HCT116 (cell line): ENCODE measurements around the gene SSTR5. TPM values are rescaled to one million over a fixed set of nuclear protein-coding genes. Genes with fewer than 3 reads are reported as not detected.

Source experiments
- ATAC-seq: fragments of 200-7000 bp; cut with Tn5 transposase; 2 replicates; pipeline ENCODE4 v1.9.1; 2020; ENCODE audit warnings: mild to moderate bottlenecking, moderate library complexity
- BruUV-seq: library from RNA; stranded (reverse); fragments of 400-500 nt; replicated peaks from 2 replicates; lab custom pipeline; 2021; lab: Mats Ljungman, UMichigan
- CTCF ChIA-PET: fragments of 300-600 bp; sonication (Branson Sonifier 250); formaldehyde crosslinking; loops from one replicate; lab custom pipeline; 2021; ENCODE audit warnings: antibody characterized with exemption; lab: Charles Lee
- POLR2A ChIA-PET: fragments of 300-600, 350-600 bp; sonication (Branson Sonifier 250); formaldehyde crosslinking; loops from one replicate; lab custom pipeline; 2021; ENCODE audit warnings: antibody characterized with exemption; lab: Charles Lee
- RAD21 ChIA-PET, 2 experiments: fragments of 300-600 bp; sonication (Branson Sonifier 250); formaldehyde crosslinking; loops; one replicate each; lab custom pipeline; 2023; ENCODE audit warnings: low total read pairs in 2 of 2; ENCODE audit not compliant: uncharacterized antibody in 2 of 2, unreplicated experiment in 2 of 2, low non-redundant PET in 1 of 2; lab: Charles Lee
- DNase-seq: peaks from one replicate; pipeline ENCODE4 v3.0.0-alpha.2; 2010; ENCODE audit warnings: low read depth, low spot score
- H2AFZ ChIP-seq: fragments of 200-600 bp; shearing (Covaris generic), sonication (generic); 2 replicates; pipeline ENCODE4 v1.6.1; 2017; ENCODE audit warnings: low read depth, mixed run types, mixed read lengths, antibody characterized with exemption, low read length; ENCODE audit not compliant: poor library complexity, severe bottlenecking
- H3K27ac ChIP-seq: 2 replicates; pipeline ENCODE4 v1.5.1; 2012; ENCODE audit warnings: low read depth, low read length
- H3K27me3 ChIP-seq: fragments of 200-600 bp; sonication (generic); 2 replicates; pipeline ENCODE4 v1.6.1; 2016; ENCODE audit warnings: mixed run types, low read length, mixed read lengths; ENCODE audit not compliant: insufficient read depth
- H3K36me3 ChIP-seq, 2 experiments: fragments of 200-500 bp in 1 of 2; fragments of 200-600 bp in 1 of 2; sonication (Bioruptor generic) in 1 of 2; sonication (generic) in 1 of 2; 2 replicates each; pipeline versions ENCODE4 v1.5.1 to v1.6.1; 2014 to 2016; ENCODE audit warnings: low read length in 2 of 2, inconsistent platforms in 1 of 2, mixed read lengths in 1 of 2, mixed run types in 1 of 2; ENCODE audit not compliant: insufficient read depth in 2 of 2, control insufficient read depth in 1 of 2
- H3K4me1 ChIP-seq, 2 experiments: fragments of 200-600 bp in 1 of 2; sonication (generic) in 1 of 2; 2 replicates each; pipeline versions ENCODE4 v1.5.1 to v1.6.1; 2012 to 2017; ENCODE audit warnings: low read length in 2 of 2, inconsistent platforms in 1 of 2, mild to moderate bottlenecking in 1 of 2, mixed read lengths in 1 of 2, mixed run types in 1 of 2, moderate library complexity in 1 of 2; ENCODE audit not compliant: insufficient read depth in 2 of 2, control insufficient read depth in 1 of 2
- H3K4me2 ChIP-seq: fragments of 200-600 bp; sonication (generic); 2 replicates; pipeline ENCODE4 v1.6.1; 2017; ENCODE audit warnings: mixed run types, low read length, mixed read lengths
- H3K4me3 ChIP-seq, 2 experiments: fragments of 200-600 bp in 1 of 2; sonication (generic) in 1 of 2; replicated peaks in 1 of 2; 2 replicates each; pipeline ENCODE4 v1.5.1; 2011 to 2016; ENCODE audit warnings: low read length in 2 of 2, control low read depth in 1 of 2, low read depth in 1 of 2, mild to moderate bottlenecking in 1 of 2, mixed read lengths in 1 of 2, mixed run types in 1 of 2
- H3K79me2 ChIP-seq: fragments of 200-600 bp; sonication (generic); 2 replicates; pipeline ENCODE4 v1.6.1; 2017; ENCODE audit warnings: mild to moderate bottlenecking, mixed run types, low read length, moderate library complexity, mixed read lengths; ENCODE audit not compliant: insufficient read depth
- H3K9ac ChIP-seq: fragments of 200-600 bp; sonication (generic); 2 replicates; pipeline ENCODE4 v1.6.1; 2016; ENCODE audit warnings: low read length, mixed read lengths
- H3K9me2 ChIP-seq: fragments of 200-600 bp; sonication (generic), shearing (Covaris generic); 2 replicates; pipeline ENCODE4 v1.6.1; 2017; ENCODE audit warnings: mixed run types, mild to moderate bottlenecking, moderate library complexity; ENCODE audit not compliant: insufficient read depth
- H3K9me3 ChIP-seq, 2 experiments: fragments of 200-500 bp in 1 of 2; fragments of 200-600 bp in 1 of 2; sonication (Bioruptor generic) in 1 of 2; sonication (generic) in 1 of 2; 2 replicates each; pipeline ENCODE4 v1.6.1; 2014 to 2017; ENCODE audit warnings: low read length in 2 of 2, mixed read lengths in 2 of 2, inconsistent platforms in 1 of 2, low read depth in 1 of 2, mild to moderate bottlenecking in 1 of 2, mixed run types in 1 of 2, moderate library complexity in 1 of 2; ENCODE audit not compliant: control insufficient read depth in 1 of 2, insufficient read depth in 1 of 2
- H4K20me1 ChIP-seq: fragments of 200-600 bp; sonication (generic), shearing (Covaris generic); 2 replicates; pipeline ENCODE4 v1.6.1; 2017; ENCODE audit warnings: mixed run types, mild to moderate bottlenecking, moderate library complexity; ENCODE audit not compliant: insufficient read depth
- EGR1 ChIP-seq: IDR thresholded peaks from 2 replicates; pipeline ENCODE4 v1.6.1; 2012; ENCODE audit warnings: low read depth
- ELF1 ChIP-seq: IDR thresholded peaks from 2 replicates; pipeline ENCODE4 v1.6.1; 2012; ENCODE audit warnings: low read depth, borderline replicate concordance
- EZH2 ChIP-seq: fragments of 200-600 bp; sonication (generic); IDR thresholded peaks from 2 replicates; pipeline ENCODE4 v1.6.1; 2017; ENCODE audit warnings: antibody characterized with exemption, mixed run types
- EZH2phosphoT487 ChIP-seq: fragments of 200-600 bp; IDR thresholded peaks from 2 replicates; pipeline ENCODE4 v1.6.1; 2018; ENCODE audit warnings: antibody characterized with exemption, borderline replicate concordance
- FOSL1 ChIP-seq: IDR thresholded peaks from 2 replicates; pipeline ENCODE4 v1.6.1; 2012; ENCODE audit warnings: low read depth
- POLR2A ChIP-seq: IDR thresholded peaks from 2 replicates; pipeline ENCODE4 v1.7.0; 2011; ENCODE audit warnings: borderline replicate concordance; ENCODE audit not compliant: insufficient read depth, insufficient read length; ENCODE audit errors: extremely low read depth
- POLR2AphosphoS5 ChIP-seq: IDR thresholded peaks from 2 replicates; pipeline ENCODE4 v1.6.1; 2011; ENCODE audit warnings: mild to moderate bottlenecking, low read depth, low read length, moderate library complexity
- RAD21 ChIP-seq: IDR thresholded peaks from 2 replicates; pipeline ENCODE4 v1.6.1; 2012; ENCODE audit warnings: low read depth, mild to moderate bottlenecking
- SIN3A ChIP-seq: IDR thresholded peaks from 2 replicates; pipeline ENCODE4 v1.6.1; 2012; ENCODE audit warnings: low read depth
- TCF7L2 ChIP-seq: IDR thresholded peaks from 2 replicates; pipeline ENCODE4 v1.7.0; 2011; ENCODE audit warnings: borderline replicate concordance, inconsistent platforms; ENCODE audit not compliant: insufficient read depth, insufficient read length; ENCODE audit errors: extremely low read depth
- YY1 ChIP-seq: IDR thresholded peaks from 2 replicates; pipeline ENCODE4 v1.6.1; 2011; ENCODE audit warnings: low read length, low read depth, moderate library complexity, mild to moderate bottlenecking; ENCODE audit not compliant: insufficient replicate concordance; ENCODE audit errors: extremely low read depth
- ZFX ChIP-seq: fragments of 450-650 bp; IDR thresholded peaks from 2 replicates; pipeline ENCODE4 v1.6.1; 2017
- intact Hi-C: fragments of 100-400 bp; cut with micrococcal nuclease; formaldehyde crosslinking; loops from 2 replicates; pipeline ENCODE4 v1.10.0; 2022
- total RNA-seq: library from RNA; stranded (reverse); gene quantifications from one replicate; pipeline ENCODE4 v1.2.1, GENCODE V29; 2021; ENCODE audit not compliant: unreplicated experiment
- TF ChIP-seq, protein P1 (sequence below), 3 experiments: fragments of 200-600 bp in 1 of 3; sonication (generic) in 1 of 3; IDR thresholded peaks in 2 of 3; conservative IDR thresholded peaks in 1 of 3; 2 replicates each; pipeline ENCODE4 v1.5.1; 2012 to 2017; ENCODE audit warnings: low read depth in 2 of 3, low read length in 2 of 3, antibody characterized with exemption in 1 of 3, borderline replicate concordance in 1 of 3, control low read depth in 1 of 3, mild to moderate bottlenecking in 1 of 3, mixed read lengths in 1 of 3, mixed run types in 1 of 3, moderate library complexity in 1 of 3; ENCODE audit not compliant: insufficient read depth in 1 of 3
- TF ChIP-seq, protein P2 (sequence below): IDR thresholded peaks from 2 replicates; pipeline ENCODE4 v1.6.1; 2012
- TF ChIP-seq, protein P3 (sequence below): IDR thresholded peaks from 2 replicates; pipeline ENCODE4 v1.6.1; 2011; ENCODE audit warnings: mild to moderate bottlenecking, low read length, moderate library complexity; ENCODE audit not compliant: insufficient replicate concordance; ENCODE audit errors: extremely low read depth

SSTR5 gene
- total RNA-seq, 1 experiment from 2014 or later: 7.2 TPM

DNA sequence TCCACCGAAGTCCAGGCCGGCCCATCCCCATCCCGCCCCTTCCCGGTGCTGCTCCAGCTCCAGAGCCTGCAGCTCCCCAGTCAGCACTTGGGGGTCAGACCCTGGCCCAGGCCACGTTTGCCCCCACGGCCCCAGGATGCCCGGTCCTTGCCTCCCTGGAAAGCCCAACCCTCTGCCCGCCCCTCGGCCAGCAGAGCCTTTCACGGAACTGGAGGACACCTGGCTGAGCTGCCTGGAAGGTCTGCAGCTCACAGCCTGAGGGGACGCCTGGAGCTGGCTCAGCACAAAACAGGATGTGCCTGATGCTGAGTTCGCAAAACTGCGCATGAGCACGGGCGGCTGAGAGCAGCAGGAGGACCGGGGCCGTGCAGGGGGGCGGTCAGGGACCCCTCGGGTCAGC lies 29.7 kb upstream of the SSTR5 start:
- ATAC-seq: no peak
- TF ChIP-seq POLR2A (no peak), TCF7L2 (no peak), ZFX (no peak), EZH2phosphoT487 (no peak), EGR1 (no peak), YY1 (no peak), POLR2AphosphoS5 (no peak), SIN3A (no peak), EZH2 (no peak), RAD21 (no peak), FOSL1 (no peak), ELF1 (no peak)
- TF ChIP-seq, protein P1, sequence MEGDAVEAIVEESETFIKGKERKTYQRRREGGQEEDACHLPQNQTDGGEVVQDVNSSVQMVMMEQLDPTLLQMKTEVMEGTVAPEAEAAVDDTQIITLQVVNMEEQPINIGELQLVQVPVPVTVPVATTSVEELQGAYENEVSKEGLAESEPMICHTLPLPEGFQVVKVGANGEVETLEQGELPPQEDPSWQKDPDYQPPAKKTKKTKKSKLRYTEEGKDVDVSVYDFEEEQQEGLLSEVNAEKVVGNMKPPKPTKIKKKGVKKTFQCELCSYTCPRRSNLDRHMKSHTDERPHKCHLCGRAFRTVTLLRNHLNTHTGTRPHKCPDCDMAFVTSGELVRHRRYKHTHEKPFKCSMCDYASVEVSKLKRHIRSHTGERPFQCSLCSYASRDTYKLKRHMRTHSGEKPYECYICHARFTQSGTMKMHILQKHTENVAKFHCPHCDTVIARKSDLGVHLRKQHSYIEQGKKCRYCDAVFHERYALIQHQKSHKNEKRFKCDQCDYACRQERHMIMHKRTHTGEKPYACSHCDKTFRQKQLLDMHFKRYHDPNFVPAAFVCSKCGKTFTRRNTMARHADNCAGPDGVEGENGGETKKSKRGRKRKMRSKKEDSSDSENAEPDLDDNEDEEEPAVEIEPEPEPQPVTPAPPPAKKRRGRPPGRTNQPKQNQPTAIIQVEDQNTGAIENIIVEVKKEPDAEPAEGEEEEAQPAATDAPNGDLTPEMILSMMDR (IDR thresholded peaks at IDR 0.05 in 2 of 3, conservative IDR thresholded peaks at IDR 0.05 in 1 of 3; ENCODE audit: borderline replicate concordance in 1 of 3, insufficient read depth in 1 of 3, low read depth in 2 of 3, low read length in 2 of 3): no peak
- TF ChIP-seq, protein P2, sequence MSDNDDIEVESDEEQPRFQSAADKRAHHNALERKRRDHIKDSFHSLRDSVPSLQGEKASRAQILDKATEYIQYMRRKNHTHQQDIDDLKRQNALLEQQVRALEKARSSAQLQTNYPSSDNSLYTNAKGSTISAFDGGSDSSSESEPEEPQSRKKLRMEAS: no peak
- TF ChIP-seq, protein P3, sequence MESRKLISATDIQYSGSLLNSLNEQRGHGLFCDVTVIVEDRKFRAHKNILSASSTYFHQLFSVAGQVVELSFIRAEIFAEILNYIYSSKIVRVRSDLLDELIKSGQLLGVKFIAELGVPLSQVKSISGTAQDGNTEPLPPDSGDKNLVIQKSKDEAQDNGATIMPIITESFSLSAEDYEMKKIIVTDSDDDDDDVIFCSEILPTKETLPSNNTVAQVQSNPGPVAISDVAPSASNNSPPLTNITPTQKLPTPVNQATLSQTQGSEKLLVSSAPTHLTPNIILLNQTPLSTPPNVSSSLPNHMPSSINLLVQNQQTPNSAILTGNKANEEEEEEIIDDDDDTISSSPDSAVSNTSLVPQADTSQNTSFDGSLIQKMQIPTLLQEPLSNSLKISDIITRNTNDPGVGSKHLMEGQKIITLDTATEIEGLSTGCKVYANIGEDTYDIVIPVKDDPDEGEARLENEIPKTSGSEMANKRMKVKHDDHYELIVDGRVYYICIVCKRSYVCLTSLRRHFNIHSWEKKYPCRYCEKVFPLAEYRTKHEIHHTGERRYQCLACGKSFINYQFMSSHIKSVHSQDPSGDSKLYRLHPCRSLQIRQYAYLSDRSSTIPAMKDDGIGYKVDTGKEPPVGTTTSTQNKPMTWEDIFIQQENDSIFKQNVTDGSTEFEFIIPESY: no peak

More for the DNA sequence above, 29.7 kb upstream of the SSTR5 start:
- H3K9me2 ChIP-seq: no peaks in the 10 kb centered on the region
- DNase-seq: no peak
- no TSS peak for BruUV-seq
- RAD21 ChIA-PET: no interaction called here
- no peak overlapping the region for H2AFZ ChIP-seq
- no peaks in the 10 kb centered on the region for H3K36me3 ChIP-seq
- no peaks in the 10 kb centered on the region for H4K20me1 ChIP-seq
- CTCF ChIA-PET: interaction anchor here (0.7 kb wide), 1 partner anchor 15 kb away, joined by 3 read pairs; no protein-coding TSS in a partner anchor
- no peak overlapping the region for H3K9ac ChIP-seq
- H3K4me2 ChIP-seq: no peak overlapping the region
- no peaks in the 10 kb centered on the region for H3K79me2 ChIP-seq
- H3K27me3 ChIP-seq: no peaks in the 10 kb centered on the region
- no peaks in the 10 kb centered on the region for H3K9me3 ChIP-seq
- peaks cover 11 to 36% of the 10 kb centered on the region in 2 experiments; a peak in 3 of 4 replicates for H3K4me1 ChIP-seq
- H3K4me3 ChIP-seq: no peak overlapping the region
- POLR2A ChIA-PET: no interaction called here
- intact Hi-C loops: no loop called here
- no peak overlapping the region; the same call in 1 of the 2 replicates for H3K27ac ChIP-seq
